GM18909 (cell line): Measurements from ENCODE around the gene STARD8.
"Not testable (repeated sequence)": the region's sequence is repeated elsewhere in the genome, so short reads cannot be mapped to it uniquely, and the experiment has no call there.

ENCODE experiments used
- ATAC-seq: cut with Tn5 transposase; IDR thresholded peaks from one replicate; pipeline ENCODE4 v1.9.1; 2021; ENCODE audit warnings: mild to moderate bottlenecking; ENCODE audit not compliant: unreplicated experiment, poor library complexity

STARD8 gene

GRCh38 chrX:68741864-68742263 is 94.4 kb downstream of the STARD8 start:
- not testable (repeated sequence) for ATAC-seq

- ATAC-seq = no peak
Measured at GRCh38 chrX:68743754-68744153, 96.3 kb downstream of the STARD8 start.

- no peak for ATAC-seq
Measured at GRCh38 chrX:68746988-68747387, 99.5 kb downstream of the STARD8 start.

GRCh38 chrX:68748030-68748429 is 100.6 kb downstream of the STARD8 start:
- ATAC-seq = no peak

GRCh38 chrX:68749426-68749825 is 102.0 kb downstream of the STARD8 start:
- ATAC-seq = no peak

- ATAC-seq = no peak
Measured at GRCh38 chrX:68750316-68750715, 102.8 kb downstream of the STARD8 start.

GRCh38 chrX:68751372-68751771 is 103.9 kb downstream of the STARD8 start:
- ATAC-seq = no peak

- ATAC-seq = no peak
Measured at GRCh38 chrX:68753218-68753617, 105.8 kb downstream of the STARD8 start.

GRCh38 chrX:68754406-68754805 is 106.9 kb downstream of the STARD8 start:
- no peak for ATAC-seq

GRCh38 chrX:68755616-68756125 is 108.2 kb downstream of the STARD8 start:
- no peak for ATAC-seq

- ATAC-seq = no peak
Measured at GRCh38 chrX:68757331-68757730, 109.9 kb downstream of the STARD8 start.

GRCh38 chrX:68757731-68758130 is 110.3 kb downstream of the STARD8 start:
- no peak for ATAC-seq

- no peak for ATAC-seq
Measured at GRCh38 chrX:68758671-68759070, 111.2 kb downstream of the STARD8 start.

GRCh38 chrX:68761086-68761485 is 113.6 kb downstream of the STARD8 start:
- ATAC-seq = no peak

- no peak for ATAC-seq
Measured at GRCh38 chrX:68762766-68763165, 115.3 kb downstream of the STARD8 start.

- no peak for ATAC-seq
Measured at GRCh38 chrX:68763481-68763880, 116.0 kb downstream of the STARD8 start.
